AML-193 (cell line): Measurements from ENCODE around the gene NTRK3.

ENCODE experiments used
- DNase-seq, 2 experiments: peaks; one replicate each; lab custom pipeline; 2025; lab: John Stamatoyannopoulos, UW

NTRK3 gene

GRCh38 chr15:88230823-88231222, 25.7 kb downstream of the NTRK3 start:
- no peak for DNase-seq

DNA sequence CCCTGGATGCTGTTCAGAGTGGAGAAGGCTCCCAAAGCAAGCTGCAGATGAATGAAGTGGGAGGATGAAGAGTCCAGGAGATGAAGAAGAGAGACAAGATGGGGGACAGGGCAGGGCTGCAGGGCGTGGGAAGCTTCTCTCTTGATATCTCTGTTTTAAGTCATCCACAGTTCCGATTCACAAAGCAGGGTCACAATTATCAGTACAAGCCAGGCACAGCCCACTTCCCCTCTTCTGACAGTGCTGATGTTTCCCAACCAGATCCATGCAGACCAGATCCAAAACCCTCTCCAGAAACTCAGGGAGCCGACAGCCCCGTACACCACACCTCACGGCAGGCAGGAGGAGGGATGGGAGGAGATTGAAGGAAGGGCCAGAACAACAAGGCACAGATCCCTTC, 31.1 kb downstream of the NTRK3 start:
- no peak for DNase-seq

- no peak for DNase-seq
These were observed 33.5 kb downstream of the NTRK3 start for GRCh38 chr15:88223084-88223483.

DNA sequence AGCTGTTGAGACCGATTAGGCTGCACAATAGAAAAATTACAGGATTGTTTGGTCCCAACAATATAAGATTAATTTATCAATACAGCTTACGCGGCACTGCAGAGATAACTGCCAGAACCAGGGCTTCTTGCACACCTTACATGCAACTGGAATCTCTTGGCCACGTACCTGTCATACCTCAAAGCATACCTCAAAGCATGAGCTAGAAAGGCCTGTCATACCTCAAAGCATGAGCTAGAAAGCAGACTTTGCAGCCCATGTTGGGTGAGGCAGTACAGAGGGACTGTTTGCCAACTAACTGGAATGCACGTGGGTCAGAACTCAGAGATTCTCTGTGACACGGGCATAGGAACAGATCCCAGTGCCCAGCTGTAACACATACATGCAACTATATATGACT, 34.7 kb downstream of the NTRK3 start:
- DNase-seq: no peak

DNA sequence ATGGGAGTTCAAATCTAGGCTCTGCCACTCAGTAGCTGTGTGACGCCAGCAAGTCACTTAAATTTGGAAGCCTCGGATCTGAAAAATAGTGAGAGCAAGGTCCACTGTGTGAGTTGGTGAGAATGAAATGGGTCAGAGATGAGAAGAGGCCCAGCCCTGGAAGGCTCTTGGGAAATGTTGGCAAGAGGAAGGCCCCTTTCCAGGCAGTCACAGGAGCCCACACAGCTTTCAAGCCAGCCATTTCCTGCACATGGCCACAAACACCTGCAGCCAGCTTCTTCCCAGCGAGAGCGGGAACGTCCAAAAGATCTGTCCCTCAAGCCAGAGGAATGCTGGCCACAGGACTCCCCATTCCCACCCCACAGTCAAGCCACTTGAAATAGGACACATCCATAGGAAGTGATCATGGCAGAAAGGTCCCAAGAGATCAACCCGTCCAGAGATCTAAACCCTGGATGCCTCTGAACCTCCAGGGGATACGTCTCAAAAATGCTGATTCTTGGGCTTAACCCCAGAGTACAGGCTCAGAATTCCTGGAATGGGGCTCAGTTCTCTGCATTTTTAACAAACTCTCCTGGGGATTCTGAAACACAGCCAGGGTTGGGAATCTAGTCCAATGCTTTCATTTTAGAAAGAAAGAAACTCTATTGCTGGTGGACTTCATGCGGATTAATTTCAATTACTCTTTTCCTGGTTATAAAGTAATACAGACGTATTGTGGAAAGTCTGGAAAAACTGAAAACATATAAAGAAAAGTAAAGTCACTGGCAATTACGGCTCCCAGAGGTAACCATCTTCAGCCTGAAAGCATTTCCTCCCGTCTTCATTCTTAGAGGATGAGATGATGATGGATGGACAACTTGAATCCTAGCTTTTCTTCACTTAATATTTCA, 35.9 kb downstream of the NTRK3 start:
- no peak for DNase-seq

GRCh38 chr15:88219623-88220022, 36.9 kb downstream of the NTRK3 start:
- DNase-seq: no peak

- DNase-seq: no peak
These were observed 37.9 kb downstream of the NTRK3 start for GRCh38 chr15:88218557-88219221.

DNA sequence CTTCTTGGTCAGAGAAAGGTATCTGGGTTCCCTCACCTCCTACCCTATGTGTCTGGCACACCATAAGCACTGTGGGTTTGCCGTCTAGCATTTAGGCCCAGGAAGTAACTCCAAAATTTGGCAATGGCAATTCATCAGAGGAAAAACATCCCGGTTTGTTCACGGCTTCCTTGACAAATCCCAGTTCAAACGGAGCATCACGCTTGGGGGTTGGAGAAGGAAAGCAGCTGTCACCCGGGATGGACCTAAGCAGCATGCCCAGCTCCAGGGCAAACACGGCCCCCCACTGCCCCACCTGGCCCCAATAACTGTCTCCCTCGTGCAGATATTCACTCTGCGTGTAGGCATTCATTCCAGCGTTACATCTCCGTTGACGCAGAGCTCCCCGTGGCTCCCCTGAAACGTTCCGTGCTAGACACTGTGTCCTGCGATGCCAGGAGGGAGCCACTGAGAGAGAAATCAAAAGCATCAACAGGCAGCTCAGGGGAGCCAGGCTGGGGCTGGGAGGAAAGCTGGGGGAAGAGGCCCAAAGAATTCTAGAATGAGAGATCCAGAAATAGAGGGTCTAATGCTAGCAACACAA, 41.4 kb downstream of the NTRK3 start:
- no peak for DNase-seq

DNA sequence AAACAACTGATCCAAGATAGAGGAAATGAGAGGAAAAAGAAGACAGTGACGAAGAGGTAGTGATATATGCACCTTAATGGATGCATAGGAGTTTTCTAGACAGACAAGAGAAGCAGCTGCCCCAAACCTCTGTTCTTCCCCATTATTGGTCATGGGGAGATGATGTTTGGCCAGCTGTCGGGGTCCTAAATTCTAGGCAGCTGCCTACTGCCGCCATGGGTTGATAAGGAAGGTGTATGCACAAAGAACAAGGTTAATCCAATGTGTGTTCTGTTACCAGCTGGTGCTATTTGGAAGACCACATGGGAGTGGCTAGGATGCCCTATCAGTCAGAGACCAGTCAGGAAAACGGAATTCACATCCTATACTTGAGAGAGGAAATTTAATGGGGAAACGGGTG, 47.4 kb downstream of the NTRK3 start:
- no peak for DNase-seq

DNA sequence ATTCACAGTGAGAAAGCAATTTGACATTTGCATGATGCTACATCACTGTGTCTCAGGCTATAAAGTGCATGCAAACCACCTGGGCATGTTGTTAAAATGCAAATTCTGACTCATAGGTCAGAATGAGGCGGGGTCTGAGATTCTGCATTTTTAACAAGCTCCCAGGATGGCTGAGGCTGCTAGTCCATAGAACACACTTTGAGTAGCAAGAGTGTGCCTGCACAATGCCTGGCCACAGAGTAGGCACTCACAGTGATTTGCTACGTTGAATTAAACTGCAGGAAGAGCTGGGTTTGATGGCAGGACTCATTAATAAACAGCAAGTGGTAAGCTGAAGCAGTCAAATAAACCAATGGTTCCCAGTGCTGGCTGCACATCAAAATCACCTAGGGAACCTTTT, 48.1 kb downstream of the NTRK3 start:
- no peak for DNase-seq

DNA sequence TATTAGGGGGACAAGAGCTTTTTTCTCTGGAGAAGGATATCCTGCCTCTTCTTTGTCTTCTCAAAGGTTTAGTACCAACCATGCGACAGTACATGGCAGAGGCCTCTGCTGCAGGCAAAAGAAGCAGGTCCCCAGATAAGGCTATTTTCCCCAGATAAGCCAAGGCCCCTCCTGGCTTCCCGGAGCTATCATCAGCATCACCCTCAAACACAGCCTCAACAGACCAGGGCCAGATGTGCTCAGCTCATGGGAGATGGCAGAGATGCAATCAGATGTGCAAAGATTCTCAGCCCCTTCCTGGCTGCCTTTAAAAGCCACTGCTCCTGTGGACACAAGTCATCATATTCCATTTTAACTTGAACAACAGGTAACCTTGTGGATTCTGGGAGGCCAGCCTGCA, 49.0 kb downstream of the NTRK3 start:
- no peak for DNase-seq

DNA sequence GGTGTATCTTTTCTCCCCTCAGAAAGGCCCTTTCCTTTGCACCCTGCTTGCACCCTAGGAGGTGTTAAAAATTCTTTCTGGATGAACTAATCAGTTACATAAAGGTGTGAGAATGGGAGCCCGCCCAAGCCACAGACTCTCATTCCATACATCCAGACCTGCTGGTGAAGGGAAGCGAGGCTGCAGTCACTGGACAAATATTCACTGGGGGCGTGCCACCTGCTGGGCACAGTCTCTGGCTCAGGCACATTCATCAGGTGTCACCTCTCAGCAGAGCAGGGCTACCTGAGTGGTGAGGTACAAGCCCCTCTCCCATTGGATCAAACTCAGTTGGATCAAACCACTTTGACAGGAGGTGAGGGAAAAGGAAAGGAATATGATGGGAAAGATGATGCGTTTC, 52.0 kb downstream of the NTRK3 start:
- no peak for DNase-seq

DNA sequence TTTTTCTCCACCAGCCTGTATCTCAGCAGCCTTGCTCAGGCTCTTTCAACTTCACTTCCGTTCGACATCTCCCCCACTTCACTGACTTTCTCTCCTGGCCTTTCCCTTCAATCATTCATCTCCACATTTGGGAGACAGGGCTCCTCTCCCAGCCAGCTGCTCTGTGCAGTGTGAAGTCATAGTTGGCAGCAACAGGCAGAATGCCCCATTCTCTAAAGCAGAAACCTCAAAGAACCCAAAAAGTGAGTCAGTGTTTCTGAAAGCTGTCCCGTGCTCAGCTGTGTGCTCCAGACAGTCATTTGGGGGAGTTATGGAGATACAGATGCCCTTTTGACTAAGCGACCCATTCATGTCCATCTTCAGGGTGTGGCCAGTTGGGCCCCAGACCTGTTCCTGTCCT, 54.3 kb downstream of the NTRK3 start:
- DNase-seq: no peak

GRCh38 chr15:88201207-88201606, 55.3 kb downstream of the NTRK3 start:
- no peak for DNase-seq

DNA sequence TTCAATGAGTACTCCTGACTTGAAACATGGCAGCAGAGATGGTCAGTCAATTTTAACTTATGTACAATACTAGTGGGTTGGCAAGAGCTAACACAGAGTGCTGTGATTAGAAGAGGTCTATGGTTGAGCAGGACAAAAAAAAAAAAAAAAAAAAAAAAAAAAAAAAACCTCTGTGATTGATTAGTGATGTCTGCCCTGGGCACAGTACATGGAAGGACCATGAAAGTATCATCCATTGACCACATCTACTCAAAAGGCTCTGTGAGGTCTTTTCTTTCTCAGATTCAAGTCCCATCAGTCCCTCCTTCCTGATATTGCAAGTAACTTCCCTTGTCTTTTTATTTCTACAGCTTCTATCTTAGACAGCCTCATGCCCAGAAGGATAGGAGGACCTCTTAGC, 59.6 kb downstream of the NTRK3 start:
- DNase-seq: no peak

DNA sequence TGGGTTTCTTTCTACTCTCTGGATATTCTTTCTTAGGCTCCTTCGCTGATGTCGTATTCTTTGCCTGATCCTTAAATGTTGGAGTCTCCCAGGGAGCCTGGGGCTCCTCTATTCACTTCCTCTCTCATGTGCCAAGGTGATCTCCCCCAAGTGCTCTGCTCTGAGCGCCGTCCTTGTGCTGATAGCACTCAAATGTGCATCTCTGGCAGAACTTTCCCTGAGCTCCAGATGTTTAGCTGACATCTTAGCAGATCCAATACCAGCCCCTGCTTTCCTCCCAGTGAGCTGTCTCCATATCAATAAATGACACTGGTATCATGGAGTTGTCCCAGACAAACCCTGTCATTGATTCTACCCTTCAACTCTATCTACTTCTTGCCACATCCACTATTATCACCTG, 62.4 kb downstream of the NTRK3 start:
- DNase-seq: no peak

- no peak for DNase-seq
These were observed 63.1 kb downstream of the NTRK3 start for GRCh38 chr15:88193415-88193814.

DNA sequence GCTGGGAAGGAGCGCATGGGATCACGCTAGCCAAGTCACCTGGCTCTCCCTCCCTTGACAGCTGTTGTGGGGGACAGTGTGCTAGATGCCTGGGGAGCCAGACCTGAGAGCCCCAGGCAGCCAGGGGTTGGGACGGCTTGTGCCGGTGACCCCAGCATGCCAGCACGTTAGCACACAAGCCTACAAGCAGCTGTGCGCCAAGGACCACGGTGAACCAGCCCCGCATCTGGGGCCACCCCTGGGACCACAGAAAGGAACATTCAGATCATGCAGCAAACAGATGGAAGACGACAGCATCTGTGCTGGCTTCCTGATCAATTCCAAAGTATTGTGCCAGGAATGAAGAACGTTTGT, 64.8 kb downstream of the NTRK3 start:
- no peak for DNase-seq

- no peak for DNase-seq
These were observed 66.3 kb downstream of the NTRK3 start for GRCh38 chr15:88190232-88190631.

DNA sequence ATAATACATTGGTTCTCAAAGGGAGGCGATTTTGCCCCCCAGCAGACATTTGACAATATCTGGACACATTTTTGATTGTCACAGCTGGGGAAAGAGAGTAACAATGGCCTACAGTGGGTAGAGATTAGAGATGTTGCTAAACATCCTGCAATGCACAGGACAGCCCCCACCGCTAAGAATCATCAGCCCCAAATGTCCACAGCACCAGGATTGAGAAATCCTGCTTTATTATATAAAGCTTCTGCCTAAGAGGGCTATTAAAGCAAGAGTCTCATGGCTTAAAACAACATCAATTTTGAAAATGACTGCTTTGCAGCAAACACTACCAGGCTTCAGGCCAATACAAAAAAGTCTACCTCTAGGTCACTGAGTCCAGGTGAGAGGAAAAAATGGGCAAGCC, 68.2 kb downstream of the NTRK3 start:
- DNase-seq: no peak

- no peak for DNase-seq
These were observed 69.3 kb downstream of the NTRK3 start for GRCh38 chr15:88187195-88187594.

DNA sequence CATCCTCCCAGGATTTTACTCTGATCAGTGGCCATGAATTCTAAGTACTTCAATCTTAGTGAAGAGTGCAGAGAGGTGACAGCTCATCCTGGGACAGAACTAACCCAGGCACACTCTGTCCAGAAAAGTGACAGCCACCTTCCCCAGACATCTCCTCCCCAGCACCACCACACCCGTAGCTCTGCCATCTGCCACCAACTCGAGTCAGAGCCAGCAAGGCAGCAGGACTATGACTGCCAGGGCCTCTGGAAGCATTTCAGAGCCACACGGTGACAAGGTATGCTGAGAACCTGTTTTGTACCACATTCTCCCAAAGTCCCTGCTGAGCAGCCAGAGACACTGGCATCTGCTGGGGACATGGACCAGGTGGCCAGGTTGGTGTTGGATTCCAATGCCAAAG, 71.0 kb downstream of the NTRK3 start:
- no peak for DNase-seq

DNA sequence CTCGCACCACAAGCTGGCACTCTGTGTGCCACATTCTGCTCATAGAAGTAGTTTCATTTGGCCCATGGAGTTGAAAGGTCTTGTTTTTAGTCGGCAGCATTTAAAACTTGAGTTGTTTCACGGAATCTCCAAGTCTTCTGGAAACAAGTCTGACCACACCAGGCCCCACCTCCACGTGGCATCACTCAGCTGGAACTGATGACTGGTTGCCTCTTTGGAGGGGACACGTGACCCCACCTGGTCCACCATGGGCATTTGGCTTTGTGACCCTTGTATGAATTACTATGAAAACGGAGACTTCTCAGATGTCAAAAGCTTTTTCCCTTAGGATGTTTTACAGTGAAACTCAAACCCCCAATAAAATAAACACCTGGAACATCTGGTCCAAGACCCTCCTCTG, 74.9 kb downstream of the NTRK3 start:
- no peak for DNase-seq
